ENCODE measurements around the gene STAC. TPM values are rescaled to one million over a fixed set of nuclear protein-coding genes. Genes with fewer than 3 reads are reported as not detected.

STAC gene
- total RNA-seq, 4 donors from 2014 or later, result 3.1 to 7.6 (median 5.5) TPM

GRCh38 chr3:36496684-36497633 is 116.7 kb downstream of the STAC start:
- no peak for TF ChIP-seq CTCF (IDR thresholded peaks at IDR 0.05; ENCODE audit: low read depth)

GRCh38 chr3:36501616-36502015 is 121.3 kb downstream of the STAC start:
- no peak for TF ChIP-seq CTCF (IDR thresholded peaks at IDR 0.05; ENCODE audit: low read depth)

GRCh38 chr3:36505393-36505792 is 125.1 kb downstream of the STAC start:
- no peak for TF ChIP-seq CTCF (IDR thresholded peaks at IDR 0.05; ENCODE audit: low read depth)

DNA sequence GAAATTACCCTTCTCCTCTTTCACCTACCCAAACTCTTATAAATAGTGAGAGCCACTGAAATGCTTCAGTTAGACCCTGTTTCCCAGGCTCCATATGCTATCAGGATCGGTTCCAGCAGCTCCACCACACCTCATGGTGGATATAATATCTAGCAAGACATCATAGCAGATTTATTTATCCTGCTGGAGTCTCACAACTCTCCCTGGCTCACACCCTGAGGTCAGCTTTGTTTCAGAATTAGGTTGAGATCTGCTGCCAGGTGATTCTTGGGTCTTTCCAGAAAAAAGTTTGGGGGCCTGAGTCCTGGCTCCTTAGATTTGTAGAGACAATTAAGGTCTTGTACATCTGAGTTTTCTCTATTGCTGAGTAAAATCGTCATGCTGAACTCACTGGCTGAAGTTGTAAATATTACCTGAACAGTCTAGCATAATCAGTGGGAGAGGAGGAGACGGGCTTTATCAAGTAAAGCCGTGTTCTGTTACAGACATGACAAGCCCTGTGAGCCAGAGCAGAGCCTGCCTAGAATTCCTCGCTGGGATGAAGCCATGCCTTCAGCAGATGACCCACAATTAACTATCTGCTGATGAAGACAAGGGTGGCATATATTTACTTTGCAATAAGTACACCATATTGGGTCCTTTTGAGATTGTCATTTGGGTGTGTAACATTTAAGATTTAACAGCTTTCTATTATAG is 131.6 kb downstream of the STAC start:
- no peak for TF ChIP-seq CTCF (IDR thresholded peaks at IDR 0.05; ENCODE audit: low read depth)

- TF ChIP-seq CTCF (IDR thresholded peaks at IDR 0.05; ENCODE audit: low read depth), result no peak
Observed at GRCh38 chr3:36512555-36512954, 132.3 kb downstream of the STAC start.

DNA sequence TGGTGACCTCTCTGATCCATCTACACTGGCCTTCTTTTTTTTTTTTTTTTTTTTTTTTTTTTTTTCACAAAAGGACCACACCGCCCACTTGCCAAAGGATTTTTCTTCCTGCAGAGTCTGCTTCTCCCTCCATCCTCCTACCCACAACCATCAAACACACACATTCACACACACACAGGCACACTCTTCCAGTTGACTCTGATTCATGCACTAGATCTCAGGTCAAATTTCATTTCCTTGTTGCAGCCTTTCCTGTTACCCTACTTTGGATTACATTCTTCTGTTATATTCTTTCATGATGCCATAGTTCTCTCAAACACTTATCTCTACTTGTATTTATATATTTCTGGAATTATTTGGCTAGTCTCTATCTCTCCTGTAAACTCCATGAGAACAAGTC is 133.9 kb downstream of the STAC start:
- no peak for TF ChIP-seq CTCF (IDR thresholded peaks at IDR 0.05; ENCODE audit: low read depth)

DNA sequence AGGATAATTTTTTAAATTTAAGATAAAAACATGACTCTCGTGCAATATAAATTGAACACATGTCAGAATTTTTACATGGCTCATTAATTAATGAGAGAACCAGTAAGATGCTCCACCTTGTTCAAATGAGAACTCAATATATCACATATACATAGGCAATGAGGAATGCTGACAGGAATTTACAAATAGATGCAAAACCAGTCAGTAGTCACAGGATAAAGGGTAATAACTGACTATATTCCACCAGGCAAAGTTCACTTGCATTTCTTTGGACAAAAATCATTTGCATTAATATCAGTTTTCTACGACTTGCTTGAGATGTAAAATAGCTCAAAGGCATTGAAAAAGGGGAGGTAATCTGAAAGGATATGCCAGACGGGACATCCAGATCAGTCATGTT is 139.4 kb downstream of the STAC start:
- TF ChIP-seq CTCF (IDR thresholded peaks at IDR 0.05; ENCODE audit: low read depth), result no peak
